Vagina (tissue), 2 donors: ENCODE measurements around the gene PRKAA1.

Experiments
- POLR2A ChIP-seq, 2 donors: fragments of 450-650 bp; IDR thresholded peaks; one replicate each; pipeline ENCODE4 v1.6.1; 2017; ENCODE audit warnings: antibody characterized with exemption in 2 of 2, mild to moderate bottlenecking in 2 of 2, moderate library complexity in 2 of 2
- TF ChIP-seq, protein P1 (sequence below), 3 experiments: fragments of 450-650 bp in 2 of 3; fragments of 200-600 bp in 1 of 3; sonication (generic) in 1 of 3; IDR thresholded peaks; one replicate each; pipeline ENCODE4 v1.5.1; 2017 to 2019; ENCODE audit warnings: antibody characterized with exemption in 3 of 3, mild to moderate bottlenecking in 2 of 3, moderate library complexity in 2 of 3

DNA sequence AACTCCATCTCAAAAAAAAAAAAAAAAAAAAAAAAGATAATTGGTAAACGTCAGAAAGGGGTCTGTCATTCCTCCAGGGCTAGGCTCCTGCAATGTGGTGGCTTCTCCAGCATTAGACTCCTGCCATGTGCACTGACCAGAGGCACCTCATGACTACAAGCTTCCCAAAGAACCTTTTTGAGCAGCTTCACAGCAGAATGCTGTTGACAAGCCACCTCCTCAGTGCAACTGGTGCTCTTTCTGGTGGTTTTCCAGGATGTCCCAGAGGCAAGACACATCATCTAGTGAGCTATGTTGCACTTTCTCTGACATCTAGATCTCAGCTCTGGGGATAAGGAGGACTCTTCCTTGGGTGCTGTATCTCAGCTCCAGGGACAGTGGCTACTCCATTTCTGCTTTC is 25.3 kb upstream of the PRKAA1 start:
- TF ChIP-seq, protein P1, sequence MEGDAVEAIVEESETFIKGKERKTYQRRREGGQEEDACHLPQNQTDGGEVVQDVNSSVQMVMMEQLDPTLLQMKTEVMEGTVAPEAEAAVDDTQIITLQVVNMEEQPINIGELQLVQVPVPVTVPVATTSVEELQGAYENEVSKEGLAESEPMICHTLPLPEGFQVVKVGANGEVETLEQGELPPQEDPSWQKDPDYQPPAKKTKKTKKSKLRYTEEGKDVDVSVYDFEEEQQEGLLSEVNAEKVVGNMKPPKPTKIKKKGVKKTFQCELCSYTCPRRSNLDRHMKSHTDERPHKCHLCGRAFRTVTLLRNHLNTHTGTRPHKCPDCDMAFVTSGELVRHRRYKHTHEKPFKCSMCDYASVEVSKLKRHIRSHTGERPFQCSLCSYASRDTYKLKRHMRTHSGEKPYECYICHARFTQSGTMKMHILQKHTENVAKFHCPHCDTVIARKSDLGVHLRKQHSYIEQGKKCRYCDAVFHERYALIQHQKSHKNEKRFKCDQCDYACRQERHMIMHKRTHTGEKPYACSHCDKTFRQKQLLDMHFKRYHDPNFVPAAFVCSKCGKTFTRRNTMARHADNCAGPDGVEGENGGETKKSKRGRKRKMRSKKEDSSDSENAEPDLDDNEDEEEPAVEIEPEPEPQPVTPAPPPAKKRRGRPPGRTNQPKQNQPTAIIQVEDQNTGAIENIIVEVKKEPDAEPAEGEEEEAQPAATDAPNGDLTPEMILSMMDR (IDR thresholded peaks at IDR 0.05): no peak
- TF ChIP-seq POLR2A (IDR thresholded peaks at IDR 0.05): no peak
